ENCODE data around the gene SDC1. TPM values are rescaled to one million over a fixed set of nuclear protein-coding genes. Genes with fewer than 3 reads are reported as not detected.
A peak's percentile ranks its signal among the peaks of the same experiment; 100 is the strongest.
"Not testable (repeated sequence)": the region's sequence is repeated elsewhere in the genome, so short reads cannot be mapped to it uniquely, and the experiment has no call there.

Gene SDC1, protein sequence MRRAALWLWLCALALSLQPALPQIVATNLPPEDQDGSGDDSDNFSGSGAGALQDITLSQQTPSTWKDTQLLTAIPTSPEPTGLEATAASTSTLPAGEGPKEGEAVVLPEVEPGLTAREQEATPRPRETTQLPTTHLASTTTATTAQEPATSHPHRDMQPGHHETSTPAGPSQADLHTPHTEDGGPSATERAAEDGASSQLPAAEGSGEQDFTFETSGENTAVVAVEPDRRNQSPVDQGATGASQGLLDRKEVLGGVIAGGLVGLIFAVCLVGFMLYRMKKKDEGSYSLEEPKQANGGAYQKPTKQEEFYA
- polyA plus RNA-seq (ENCODE audit: insufficient read depth in 1 of 5, insufficient read length in 5 of 5, low replicate concordance in 1 of 5) = 100 to 1,000 TPM in 3 of 5 donors, 10 to 100 TPM in 2; 75.8 to 176 (median 115) TPM
- long read RNA-seq, donor 1, transcript SDC1-202 (6 exons, 3,291 nt) = minor isoform, 13 of 97 reads
- long read RNA-seq, donor 1, transcript SDC1-201 (5 exons, 3,147 nt) = major isoform, 39 of 97 reads
- long read RNA-seq, donor 1, partial matches to known transcripts = 45 of 97 reads
- long read RNA-seq, donor 1, other reads (novel, unspliced or antisense) = 0 of 97 reads
- long read RNA-seq, donor 2, transcript SDC1-201 (5 exons, 3,147 nt) = major isoform, 9 of 13 reads
- long read RNA-seq, donor 2, partial matches to known transcripts = 0 of 13 reads
- long read RNA-seq, donor 2, other reads (novel, unspliced or antisense) = 0 of 13 reads
- long read RNA-seq, donor 3, transcript SDC1-201 (5 exons, 3,147 nt) = major isoform, 13 of 30 reads
- long read RNA-seq, donor 3, transcript SDC1-202 (6 exons, 3,291 nt) = minor isoform, 9 of 30 reads
- long read RNA-seq, donor 3, partial matches to known transcripts = 8 of 30 reads
- long read RNA-seq, donor 3, other reads (novel, unspliced or antisense) = 0 of 30 reads
- long read RNA-seq, donor 4, transcript SDC1-201 (5 exons, 3,147 nt) = major isoform, 18 of 43 reads
- long read RNA-seq, donor 4, transcript SDC1-202 (6 exons, 3,291 nt) = minor isoform, 8 of 43 reads
- long read RNA-seq, donor 4, partial matches to known transcripts = 17 of 43 reads
- long read RNA-seq, donor 4, other reads (novel, unspliced or antisense) = 0 of 43 reads
- long read RNA-seq, donor 5, transcript SDC1-201 (5 exons, 3,147 nt) = major isoform, 13 of 208 reads
- long read RNA-seq, donor 5, transcript SDC1-202 (6 exons, 3,291 nt) = minor isoform, 12 of 208 reads
- long read RNA-seq, donor 5, partial matches to known transcripts = 183 of 208 reads
- long read RNA-seq, donor 5, other reads (novel, unspliced or antisense) = 0 of 208 reads
- long read RNA-seq, donor 6, transcript SDC1-202 (6 exons, 3,291 nt) = minor isoform, 15 of 51 reads
- long read RNA-seq, donor 6, transcript SDC1-201 (5 exons, 3,147 nt) = major isoform, 25 of 51 reads
- long read RNA-seq, donor 6, partial matches to known transcripts = 11 of 51 reads
- long read RNA-seq, donor 6, other reads (novel, unspliced or antisense) = 0 of 51 reads
- long read RNA-seq, donor 7, transcript SDC1-201 (5 exons, 3,147 nt) = major isoform, 28 of 65 reads
- long read RNA-seq, donor 7, transcript SDC1-202 (6 exons, 3,291 nt) = minor isoform, 17 of 65 reads
- long read RNA-seq, donor 7, partial matches to known transcripts = 20 of 65 reads
- long read RNA-seq, donor 7, other reads (novel, unspliced or antisense) = 0 of 65 reads
- long read RNA-seq, donor 8, transcript SDC1-202 (6 exons, 3,291 nt) = minor isoform, 6 of 58 reads
- long read RNA-seq, donor 8, transcript SDC1-201 (5 exons, 3,147 nt) = major isoform, 8 of 58 reads
- long read RNA-seq, donor 8, partial matches to known transcripts = 44 of 58 reads
- long read RNA-seq, donor 8, other reads (novel, unspliced or antisense) = 0 of 58 reads

DNA sequence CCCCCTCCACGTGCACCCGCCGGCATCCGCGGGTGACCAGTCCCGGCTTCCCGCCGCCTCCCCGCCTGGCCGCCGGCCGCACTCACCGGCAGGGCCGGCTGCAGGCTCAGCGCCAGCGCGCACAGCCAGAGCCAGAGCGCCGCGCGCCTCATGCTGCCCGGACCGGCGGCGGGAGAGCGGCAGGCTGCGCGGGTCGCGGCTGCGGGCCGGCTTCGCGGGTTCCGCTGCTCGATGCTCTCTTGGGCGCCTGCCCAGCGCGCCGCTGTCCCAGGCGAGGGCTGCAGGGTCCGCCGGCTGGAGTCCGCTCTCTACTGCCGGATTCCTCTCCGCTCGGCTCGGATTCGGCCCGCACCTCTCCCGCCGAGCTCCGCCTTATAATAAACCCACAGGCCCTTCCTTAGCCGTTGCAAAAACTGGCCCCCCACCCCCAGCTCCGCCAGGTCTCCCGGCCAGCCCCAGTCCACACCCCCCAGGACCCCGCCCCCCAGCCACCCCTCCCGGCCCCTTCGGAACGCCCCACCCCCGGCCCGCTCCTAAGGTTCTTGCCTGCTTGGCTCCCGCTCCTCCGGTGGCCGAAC, at the start of gene SDC1:
SDC1 (minus strand) TSS at position 415 of the 578 bp plus-strand sequence; CDS start at position 152, 263 bp downstream.
- DNase-seq = peak in 1 of 2 donors; percentile 58

DNA sequence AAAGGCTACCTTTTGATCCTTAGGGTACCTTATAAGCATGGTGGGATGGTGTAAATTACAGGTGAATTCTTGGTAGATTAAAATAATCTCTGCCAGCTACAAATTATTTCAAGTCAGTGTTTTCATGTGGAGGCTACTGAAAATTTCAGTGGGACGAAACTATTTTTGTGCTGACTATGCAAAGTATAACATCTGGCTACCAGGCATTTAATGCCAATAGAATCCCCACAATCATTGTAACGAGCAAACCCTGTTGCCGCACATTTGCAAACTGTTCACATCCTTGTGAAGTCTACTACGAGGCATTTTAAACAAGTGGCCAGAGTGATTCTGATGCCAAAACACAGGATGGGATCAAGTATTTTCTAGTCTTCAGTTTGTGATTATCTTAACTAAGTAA, 48.1 kb upstream of the SDC1 start:
- DNase-seq = no peak

DNA sequence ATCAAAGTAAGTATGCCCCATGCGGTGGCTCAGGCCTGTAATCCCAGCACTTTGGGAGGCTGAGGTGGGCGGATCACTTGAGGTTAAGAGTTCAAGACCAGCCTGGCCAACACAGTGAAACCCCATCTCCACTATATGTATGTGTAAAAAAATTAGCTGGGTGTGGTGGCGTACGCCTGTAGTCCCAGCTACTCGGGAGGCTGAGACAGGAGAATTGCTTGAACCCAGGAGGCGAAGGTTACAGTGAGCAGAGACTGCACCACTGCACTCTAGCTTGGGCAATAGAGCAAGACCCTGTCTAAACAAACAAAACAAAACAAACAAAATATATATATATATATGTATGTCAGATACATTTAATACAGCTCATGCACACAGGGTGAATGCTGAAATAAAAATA, 43.4 kb upstream of the SDC1 start:
- not testable (repeated sequence) for DNase-seq

DNA sequence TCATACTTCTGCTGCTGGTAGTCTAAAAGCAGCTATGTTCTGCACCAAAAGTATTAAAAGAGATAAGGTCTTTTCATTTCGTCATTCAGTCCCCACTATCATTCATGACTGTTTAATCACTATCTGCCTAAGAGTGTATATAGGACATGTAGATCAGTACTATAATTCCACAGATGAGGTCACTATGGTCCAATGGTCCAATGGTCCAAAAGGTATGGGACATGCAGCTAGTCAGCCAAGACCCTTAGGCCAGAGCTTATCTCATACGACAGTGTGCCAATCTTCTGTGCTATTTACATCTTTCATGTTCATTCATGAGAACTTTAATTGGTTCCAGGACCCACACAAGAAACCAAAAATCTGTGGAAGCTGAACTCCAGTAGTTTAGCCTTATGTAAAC, 42.6 kb upstream of the SDC1 start:
- DNase-seq = no peak

DNA sequence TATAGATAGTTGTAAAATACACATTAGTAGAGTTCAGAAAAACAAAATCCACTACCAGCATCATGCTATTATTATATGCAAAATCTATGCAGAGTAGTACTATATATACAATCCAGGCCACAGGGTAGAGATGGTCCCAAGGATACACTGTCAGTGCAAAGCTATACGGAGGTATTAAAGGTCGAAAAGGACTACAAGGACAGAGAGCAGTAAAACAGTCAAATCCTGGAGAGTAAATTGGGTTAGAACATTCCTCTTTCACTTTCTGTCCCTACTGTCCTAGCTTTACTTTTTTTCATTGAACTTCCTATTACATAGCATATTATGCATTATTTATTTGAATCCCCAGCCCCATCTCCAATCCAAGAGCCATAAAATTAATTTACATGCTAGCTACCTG, 39.7 kb upstream of the SDC1 start:
- DNase-seq = no peak

DNA sequence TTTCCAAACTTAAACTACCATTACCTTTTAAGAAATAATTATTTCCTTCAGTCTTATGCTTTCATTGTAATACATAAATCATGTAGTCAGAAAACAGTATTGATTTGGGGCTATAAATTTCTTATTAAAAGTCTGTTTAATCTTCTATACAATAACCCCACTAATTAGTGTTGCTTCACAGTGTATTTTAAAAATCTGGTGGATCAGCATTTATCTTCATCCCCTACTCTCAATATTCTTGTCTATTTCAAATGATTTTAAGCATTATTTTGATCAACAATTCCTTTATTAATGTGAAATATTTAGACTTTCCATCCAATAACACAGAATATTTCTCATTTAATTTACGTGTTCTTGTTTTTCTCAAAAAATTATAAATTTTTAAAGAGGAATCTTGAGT, 32.5 kb upstream of the SDC1 start:
- no peak for DNase-seq

DNA sequence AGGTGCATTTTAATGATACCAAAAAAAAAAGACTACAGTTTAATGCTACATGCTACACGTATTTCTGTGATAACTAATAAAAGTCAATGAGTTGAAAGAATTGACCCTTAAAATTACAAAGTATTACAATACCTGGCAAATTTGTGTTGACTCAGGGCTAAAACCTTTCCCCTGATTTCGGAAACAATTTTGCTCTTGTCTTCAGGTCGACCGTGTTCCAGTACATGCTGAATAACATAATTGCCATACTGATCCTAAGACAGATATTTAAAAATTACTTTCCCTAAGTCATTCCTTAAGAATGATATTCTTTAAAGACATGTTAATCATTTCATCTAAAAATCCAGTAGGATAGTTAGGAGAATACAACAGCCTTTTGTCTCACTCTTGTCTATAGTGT, 29.8 kb upstream of the SDC1 start:
- no peak for DNase-seq

DNA sequence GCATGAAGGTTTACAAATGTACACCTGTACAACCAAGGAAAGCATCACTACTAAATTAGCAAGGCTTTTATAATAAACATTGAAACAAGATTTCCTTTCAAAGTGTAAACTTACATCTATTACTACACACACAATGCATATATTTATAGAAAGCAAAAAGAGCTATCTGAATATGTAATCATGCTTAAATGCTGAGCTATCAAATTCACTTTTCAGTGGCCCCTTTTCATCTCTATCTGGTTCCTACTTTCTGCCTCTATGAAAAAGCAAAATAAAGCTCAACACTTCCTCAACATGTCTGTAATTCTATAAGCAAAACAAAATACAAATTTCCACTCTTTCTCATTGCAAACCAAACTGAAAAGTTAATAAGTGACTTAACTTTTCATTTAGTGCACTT, 25.5 kb upstream of the SDC1 start:
- no peak for DNase-seq

DNA sequence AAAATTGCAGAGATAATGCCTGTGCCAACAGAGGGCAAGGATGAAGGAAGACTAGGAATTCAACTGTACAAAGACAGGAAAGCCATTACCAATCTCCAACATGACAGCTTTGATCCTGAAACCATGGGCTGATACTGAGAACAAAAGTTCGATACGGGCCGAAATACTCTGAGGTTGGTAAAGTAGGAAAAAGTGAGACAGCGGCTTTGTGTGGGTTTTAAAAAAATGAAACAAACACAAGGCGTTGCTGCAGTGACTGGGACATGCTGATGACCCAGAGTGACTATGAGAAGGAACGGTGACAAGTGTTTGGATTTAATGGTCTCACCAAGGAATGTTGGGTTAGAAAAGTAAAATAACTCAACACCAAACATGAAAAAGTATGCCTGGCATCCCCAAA, 24.2 kb upstream of the SDC1 start:
- DNase-seq = no peak

DNA sequence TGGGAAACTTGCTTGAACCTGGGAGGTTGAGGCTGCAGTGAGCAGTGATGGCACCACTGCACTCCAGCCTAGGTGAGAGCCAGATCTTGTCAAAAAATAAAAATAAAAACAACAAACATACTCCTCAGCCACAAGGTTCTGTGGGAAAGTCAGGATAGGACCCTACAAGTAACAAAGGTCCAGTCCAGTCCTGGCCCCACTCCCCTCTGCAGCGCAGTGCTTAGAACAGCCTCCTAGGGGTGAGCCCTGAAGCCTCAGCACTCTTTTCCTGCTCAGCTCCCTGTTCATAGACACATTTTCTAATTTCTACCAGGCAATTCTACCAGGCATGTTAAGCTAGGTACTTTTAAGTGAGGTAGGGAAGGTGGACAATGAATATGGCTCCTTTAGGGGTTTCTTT, 22.2 kb upstream of the SDC1 start:
- DNase-seq = no peak

DNA sequence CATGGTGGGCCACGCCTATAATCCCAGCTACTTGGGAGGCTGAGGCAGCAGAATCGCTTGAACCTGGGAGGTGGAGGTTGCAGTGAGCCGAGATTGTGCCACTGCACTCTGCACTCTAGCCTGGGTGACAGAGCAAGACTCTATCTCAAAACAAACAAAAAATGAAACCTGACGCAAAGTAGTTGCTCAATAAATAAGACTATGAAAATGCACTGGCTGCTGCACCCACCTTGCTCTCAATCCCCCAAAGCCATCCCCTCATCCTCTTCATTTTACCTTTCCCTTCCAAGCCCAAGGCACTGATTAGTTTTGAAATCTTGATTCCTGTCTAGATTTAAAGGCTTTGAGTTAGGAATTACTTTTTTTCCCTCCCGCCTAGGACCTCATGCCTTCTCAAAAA, 18.7 kb upstream of the SDC1 start:
- not testable (repeated sequence) for DNase-seq

DNA sequence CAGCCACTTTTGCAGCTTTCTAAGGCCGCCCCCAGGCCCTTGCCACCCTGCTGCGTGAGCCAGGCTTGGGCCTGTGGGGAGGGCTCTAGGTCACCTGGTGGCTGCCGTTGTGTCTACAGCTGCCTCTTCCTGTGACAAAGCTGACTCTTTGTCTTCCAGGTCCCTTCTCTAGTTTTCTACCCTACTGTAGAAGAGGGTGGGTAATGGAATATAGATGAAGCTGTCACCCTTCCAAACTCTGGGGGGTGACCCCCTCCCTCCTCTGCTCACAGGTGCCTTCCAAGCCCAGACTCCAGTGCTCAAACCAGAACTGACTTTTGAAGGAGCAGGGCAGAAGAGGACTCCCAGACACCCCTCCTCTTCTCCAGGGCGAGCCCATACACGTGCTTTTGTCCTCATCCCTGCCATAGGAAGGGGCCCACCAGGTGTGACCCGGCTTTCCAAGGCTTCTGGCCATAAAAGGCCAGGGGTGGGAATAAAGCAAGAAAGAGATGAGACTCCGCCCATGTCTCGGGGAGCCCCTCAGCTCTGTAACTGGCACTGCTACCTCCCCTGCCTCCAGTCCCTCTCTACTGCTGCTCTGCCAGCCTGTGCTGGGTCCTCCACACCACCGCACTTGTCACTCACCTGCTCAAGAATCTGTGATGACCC, 17.9 kb upstream of the SDC1 start:
- no peak for DNase-seq

DNA sequence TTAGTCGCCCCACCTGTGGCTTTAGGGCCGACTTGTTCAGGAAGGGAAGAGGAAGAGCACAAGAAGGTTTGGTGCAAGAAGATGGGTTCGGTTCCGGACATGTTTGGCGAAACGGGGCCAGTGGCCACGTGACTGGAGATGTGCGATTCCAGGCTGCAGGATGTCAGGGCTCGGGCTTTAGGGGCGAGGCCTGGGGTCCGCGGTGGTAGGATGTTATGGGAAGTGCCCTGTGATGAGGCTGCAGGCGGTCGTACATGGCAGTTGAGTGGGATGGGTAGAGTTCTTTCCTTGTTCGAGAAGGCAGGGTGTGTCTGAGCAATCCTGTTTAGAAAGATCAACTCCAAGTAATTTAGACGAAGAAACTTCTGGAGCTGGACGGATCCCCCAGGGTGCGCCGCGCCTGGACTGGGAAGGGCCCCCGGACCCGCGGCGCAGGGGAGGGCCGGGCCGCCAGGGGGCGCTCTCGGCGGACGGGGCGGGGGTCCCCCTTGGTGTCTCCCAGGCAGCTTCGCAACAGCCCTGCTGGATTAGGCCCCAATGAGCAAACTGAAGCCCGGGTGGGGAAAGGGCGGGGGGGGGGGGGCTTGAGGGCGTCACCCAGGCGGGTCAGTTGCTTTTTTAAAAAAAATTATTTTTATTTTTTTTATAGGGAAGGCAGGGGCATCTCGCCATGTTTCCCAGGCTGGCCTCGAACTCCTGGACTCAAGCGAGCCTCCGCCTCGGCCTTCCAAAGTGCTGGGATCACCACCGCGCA, 17.2 kb upstream of the SDC1 start:
- no peak for DNase-seq

DNA sequence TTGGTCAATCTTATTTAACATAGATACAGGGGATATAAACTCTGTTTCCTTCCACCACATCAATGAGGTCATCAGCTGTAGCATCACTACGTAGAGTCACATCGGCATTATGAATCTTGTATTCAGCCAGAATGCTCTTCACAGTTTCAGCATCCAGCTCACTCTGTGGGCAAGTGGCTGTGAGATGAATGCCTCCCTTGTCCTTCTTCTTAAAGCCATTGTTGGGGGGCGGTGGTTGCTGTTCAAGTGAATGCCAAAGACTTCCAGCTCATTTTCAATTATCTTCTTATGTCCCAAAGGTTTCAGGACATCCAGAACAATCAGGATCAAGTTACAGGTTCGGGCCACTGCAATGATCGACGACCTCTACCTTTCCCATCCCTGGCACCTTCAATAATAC, 15.4 kb upstream of the SDC1 start:
- not testable (repeated sequence) for DNase-seq

DNA sequence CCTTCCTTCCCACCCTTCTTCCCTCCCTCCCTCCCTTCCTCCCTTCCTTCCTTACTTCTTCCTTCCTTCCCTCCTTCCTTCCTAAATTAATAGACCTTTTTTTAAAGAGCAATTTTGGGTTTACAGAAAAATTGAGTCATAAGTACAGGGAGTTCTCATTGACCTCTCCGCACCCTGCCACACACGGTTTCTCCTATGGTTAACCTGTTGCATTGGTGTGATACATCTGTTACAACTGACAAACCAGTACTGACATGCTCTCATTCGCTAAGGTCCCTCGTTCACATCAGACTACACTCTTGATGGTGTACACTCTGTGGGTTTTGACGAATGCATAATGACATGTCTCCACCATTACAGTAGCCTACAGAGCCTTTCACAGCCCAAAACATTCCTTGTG, 11.6 kb upstream of the SDC1 start:
- no peak for DNase-seq

DNA sequence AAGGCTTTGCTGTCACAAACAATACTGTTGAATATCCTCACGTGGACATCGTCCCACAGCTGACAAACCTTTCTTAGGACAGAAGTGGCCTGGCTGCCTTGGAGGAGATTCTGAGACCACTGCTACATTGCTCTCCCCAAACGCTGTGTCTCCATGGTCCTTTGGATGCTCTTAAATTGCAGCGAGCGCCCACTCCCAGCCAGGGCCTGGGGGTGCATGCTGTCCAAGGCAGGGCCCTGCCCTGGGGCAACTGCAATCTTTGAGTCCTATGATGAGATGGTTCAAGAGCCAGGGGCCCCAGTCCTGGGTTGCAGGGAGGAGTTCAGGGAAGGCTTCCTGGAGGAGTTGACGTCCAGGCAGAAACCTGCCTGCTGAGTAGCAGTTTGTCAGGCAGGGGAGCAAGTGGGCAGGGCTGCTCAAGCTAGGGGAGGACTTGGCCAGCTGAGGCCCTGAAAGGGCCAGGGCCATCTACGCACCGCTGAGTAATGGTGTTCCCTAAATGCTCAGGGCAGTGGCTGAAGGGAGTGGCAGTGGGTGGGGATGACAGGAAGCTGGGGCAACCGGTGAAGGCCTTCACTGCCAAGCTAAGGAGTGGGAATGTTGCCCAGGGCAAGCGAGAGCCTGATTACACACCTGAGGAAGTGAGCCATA, 10.8 kb upstream of the SDC1 start:
- no peak for DNase-seq

DNA sequence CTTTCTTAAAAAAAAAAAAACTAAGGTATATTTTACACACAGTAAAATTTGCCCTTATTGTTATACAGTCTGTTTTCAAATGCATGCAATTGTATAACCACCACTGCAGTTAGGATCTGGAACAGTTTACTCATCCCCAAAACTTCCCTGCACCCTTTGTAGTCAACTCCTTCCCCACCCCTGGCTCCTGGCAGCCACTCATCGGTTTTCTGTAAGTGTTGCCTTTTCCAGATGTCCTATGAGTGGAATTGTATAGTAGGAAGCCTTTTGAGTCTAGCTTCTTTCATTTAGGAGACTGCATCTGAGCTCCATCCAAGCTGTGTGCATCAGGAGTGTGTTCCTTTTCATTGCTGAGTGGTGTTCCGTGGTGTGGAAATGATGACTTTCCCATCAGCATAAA, 9.7 kb upstream of the SDC1 start:
- not testable (repeated sequence) for DNase-seq

DNA sequence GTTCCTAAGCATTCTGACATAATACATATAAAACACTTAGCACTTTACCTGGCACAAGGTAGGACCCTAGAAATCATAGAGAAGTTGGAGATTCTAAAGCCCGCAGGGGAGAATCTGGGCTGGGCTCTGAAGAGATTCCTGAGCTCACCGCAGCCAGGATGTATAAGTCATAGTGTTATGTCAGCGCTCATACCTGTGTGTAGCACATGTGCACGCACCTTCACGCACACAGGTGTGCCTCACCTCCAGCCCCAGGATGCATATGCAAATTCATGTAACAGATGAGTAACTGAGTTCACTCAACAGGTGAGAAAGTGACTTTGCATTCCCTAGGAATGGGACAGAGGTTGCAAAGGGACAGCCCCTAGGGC, 7.9 kb upstream of the SDC1 start:
- DNase-seq = no peak

DNA sequence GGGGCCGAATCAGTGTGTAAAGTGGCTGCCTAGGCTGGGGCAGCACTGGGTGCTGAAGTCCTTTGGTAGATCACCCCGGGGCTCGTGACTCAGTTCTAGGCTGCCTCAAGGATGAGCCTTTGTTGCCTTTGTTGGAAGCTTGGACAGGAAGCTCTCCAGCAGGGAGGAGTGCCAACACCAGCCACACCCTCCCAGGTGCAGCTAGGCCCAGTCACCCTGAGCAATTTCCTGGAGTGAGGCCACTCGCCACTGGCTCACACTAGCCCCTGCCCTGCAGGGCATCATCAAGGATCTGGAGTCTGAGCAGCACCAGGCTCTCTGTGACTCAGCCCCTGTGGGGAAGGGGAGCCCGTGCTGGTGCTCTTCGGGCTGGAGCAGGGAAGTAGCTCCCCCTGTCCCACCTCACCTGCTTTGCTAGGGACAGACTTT, 6.7 kb upstream of the SDC1 start:
- DNase-seq = no peak

Measured in right lung (tissue), 10 donors.